ENCODE measurements around the gene CLDN20.

Gene CLDN20

DNA sequence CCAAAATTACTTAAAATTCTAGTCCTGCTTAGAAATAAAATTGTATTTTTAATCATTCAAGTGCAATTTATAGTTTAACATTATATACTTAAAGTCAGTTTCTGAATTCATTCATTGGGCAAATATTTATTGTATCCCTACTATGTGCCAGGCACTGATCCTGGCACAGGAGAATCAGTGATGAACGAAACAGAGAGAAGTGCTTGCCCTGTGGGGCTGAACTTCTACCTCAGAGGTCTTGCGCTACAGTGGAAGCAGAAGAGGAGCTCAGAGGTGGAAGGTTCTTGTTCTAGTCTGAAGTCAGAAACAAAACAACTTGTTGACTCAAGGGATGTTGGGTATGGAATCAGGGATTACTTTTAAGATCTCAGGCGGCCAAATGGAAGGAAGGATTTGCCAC lies 6.0 kb downstream of the CLDN20 start:
- no peak for DNase-seq (ENCODE audit: low read depth, low spot score)

DNA sequence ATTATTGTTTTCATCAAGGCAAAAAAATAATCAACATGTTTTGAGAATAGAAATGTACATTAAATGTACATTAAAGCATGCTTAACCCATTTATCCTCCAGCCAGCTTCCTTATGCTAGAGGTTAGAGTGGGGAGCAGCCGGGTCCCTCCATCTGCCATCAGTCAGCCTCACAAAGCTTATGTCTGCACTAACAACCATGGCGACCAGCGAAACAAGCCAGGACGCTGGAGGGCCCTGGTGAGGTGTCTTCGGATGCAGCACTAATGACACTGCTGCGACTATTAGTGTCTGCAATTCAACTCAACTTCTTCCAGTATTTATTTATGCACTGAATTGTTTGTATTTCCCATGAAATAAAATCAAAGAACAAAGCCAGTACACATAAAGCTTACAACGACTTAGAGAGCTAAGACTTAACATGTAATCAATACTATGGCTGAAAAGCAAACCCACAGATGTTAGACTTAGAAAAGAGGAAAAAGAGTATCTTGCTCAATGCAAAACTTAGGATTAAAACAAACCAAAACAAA lies 6.8 kb downstream of the CLDN20 start:
- no peak for DNase-seq (ENCODE audit: low read depth, low spot score)

DNA sequence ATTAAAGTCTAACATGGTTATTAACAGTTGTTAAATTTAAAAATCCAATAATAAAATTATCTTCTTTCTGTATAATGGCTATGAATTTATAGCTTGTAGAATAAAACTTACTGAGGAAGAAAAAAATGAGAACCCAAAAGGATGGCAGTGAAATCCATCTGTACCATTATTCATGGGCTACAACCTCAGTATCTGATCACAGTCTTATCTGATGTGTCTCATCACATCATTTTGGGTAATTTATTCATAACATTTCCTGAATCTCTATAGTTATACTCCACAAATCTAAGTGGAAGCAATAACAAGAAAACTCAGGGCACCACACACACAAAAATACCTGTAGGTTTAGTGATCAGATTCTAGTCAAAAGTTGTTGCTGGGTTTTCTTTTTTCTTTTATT lies 7.3 kb downstream of the CLDN20 start:
- DNase-seq (ENCODE audit: low read depth, low spot score): no peak

DNA sequence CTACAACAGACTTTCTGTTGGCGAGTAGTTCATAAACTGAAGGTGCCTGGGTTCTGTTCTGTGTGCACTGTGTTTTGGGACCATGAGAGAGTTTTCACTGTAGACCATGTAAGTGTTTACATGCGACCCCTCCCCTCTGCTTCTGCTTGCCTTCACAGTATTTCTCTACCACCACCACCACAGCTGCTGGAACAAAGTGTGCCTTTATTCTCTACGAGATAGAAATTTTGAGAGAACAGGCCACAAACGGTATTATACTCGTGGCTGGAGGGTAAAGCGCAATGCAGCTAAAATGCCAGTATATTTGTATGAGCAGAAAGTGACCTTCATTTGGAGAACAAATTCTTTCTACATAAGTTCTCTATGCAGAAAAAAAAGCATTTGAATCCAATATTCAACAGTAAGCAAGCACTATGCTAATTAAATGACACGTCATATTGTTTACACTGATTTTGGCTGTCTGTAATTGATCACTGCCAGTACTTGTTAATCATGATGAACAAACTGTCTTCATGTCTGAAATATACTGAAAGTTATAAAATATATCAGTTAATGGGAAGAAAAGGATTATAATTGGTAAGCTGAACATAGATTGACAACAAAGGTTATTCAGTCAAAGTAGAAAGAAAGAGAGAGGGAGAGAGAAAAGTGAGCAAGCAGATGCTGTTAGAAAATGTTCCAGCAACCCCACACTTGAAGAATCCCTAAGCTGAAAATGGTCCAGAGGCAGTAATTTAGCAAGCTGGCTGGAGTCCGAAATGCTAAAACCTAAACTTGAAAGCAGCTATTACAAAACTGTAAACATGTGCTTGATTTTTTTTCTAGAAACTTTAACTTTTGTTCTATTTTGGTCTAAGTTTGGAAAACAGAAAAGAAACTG lies 8.8 kb downstream of the CLDN20 start:
- DNase-seq (ENCODE audit: low read depth, low spot score): no peak

DNA sequence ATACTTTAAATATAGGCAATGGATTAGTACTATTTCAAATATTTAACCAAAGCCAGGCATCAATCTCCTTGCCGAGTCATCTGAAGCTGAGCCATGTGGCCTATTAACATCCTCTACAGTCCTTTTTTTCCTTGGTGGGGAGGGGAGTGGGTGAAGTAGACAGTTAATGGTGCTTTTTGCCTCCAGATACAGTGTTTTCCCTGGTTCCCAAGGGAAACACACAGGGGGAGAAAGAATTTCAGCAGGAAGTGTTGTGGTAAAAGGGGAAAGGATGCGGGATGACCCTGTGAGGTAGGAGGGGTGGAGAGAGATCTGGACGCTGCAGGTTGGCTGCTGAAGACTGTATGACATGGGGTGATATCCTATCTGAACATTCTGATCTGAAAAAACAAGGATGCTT lies 9.6 kb downstream of the CLDN20 start:
- DNase-seq (ENCODE audit: low read depth, low spot score): peak; percentile 95

DNA sequence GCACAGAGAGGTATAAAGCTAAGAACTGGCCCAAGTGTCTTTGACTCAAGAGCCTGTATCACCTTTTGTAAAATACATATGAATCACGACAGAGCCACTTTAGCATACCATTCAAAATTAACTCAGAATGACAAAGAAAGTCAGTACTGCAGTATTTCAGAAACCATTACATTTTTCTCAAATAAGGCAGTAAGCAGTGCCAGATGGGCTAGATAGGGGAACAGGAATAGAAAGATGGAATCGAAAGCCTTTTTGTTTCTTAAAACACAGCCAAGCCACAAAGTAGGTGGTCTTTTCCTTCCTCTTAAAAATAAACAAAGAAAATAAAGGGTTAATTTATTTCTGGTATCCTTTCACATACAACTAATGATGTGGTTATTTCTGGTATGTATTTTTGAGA lies 10.3 kb downstream of the CLDN20 start:
- no peak for DNase-seq (ENCODE audit: low read depth, low spot score)

DNA sequence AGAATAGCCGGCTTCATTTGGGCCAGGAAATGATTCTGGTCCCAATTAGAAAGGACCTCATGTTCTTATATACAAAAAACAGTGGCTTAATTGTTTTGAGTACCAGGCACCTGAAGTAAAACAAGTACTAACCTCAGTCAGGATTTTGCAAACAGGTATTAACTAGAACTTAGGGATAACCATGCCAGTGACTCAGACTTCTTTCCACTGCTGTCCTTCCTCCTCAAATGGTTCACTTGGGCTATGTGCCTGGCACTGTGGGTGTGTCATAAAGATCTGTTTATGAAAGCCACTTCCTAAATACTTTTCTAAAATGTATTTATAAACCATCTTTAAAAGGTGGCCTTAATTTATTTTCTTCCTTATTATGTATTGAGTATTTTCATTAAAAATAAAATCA lies 10.7 kb downstream of the CLDN20 start:
- no peak for DNase-seq (ENCODE audit: low read depth, low spot score)

DNA sequence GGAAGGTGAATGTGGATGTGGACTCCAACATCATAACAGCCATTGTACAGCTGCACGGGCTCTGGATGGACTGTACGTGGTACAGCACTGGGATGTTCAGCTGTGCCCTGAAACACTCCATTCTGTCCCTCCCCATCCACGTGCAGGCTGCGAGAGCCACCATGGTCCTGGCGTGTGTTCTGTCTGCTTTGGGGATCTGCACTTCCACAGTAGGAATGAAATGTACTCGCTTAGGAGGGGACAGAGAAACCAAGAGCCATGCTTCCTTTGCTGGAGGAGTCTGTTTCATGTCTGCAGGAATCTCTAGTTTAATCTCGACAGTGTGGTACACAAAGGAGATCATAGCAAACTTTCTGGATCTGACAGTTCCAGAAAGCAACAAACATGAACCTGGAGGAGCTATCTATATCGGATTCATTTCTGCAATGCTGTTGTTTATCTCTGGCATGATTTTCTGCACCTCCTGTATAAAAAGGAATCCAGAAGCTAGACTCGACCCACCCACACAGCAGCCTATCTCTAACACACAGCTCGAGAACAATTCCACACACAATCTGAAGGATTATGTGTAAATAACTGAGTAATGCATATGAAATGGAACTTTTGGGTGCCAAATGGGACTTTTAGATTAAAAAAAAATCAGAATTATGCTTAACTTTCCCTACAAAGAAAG lies 12.1 kb downstream of the CLDN20 start:
- no peak for DNase-seq (ENCODE audit: low read depth, low spot score)

DNA sequence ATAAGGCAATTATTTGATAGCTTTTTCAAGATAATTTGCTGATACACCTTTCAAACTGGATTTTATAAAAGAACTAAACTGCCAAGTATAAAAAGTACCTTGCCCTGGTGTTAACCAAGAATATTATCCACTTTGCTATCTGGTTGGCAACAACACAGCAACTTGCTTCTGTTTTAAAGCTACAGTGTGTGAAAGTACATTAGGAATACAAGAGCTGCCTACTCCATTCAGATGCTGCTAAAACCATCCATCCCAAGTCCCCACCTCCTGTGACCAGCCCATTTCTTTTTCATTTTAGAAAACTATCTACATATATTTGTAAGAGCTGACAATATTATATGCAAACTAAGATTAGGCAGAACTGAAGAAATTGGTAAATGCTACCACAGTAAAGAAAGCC lies 12.8 kb downstream of the CLDN20 start:
- DNase-seq (ENCODE audit: low read depth, low spot score): no peak

DNA sequence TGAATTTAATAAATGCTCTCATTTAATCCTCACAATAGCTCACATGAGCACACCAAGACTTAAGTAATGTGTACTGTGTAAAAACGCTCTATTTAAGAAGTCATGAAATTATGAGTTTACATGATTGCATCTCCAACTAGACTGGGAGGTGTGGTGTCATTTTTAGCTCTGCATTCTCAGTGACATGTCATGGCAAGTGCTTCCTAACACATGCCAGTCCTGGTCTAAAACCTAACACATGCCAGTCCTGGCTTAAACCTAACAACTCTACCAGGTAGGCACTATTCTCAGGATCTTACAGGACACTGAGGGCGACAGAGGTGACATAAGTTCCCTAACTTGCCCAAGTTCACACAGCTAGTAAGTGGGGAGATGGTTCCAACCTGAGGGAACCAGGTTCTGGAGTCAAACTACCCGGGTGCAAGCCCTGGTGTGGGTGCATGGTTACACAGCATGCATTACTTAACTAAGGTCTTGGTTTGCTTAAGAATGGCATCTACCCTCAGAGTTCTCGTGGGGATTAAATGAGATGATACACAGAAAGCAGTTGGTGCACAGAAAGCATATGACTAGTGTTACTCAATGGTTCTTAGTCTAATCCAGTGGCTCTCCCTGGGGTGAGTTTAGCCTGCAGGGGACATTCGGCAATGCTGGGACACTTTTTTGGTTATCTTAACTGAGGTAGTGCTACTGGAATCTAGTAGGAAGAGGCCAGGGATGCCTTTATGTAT lies 14.7 kb downstream of the CLDN20 start:
- no peak for DNase-seq (ENCODE audit: low read depth, low spot score)

DNA sequence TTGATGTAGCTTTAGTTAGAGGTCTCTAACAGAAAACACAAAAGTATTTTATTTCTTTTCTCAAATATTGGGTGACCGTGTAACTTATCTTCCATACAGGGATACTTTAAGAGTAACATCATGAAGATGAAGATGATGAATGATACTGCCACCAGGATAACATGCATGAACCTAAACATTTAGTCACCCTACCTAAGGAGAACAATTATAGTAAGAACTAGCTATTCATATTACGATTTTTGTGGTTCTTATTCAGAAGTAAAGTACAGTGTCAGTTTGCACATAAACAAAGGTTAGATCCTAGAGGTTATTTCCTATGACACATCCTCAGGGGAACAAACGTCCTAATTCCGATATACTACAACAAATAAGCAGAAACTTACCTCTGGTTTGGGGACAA lies 21.0 kb downstream of the CLDN20 start:
- no peak for DNase-seq (ENCODE audit: low read depth, low spot score)

DNA sequence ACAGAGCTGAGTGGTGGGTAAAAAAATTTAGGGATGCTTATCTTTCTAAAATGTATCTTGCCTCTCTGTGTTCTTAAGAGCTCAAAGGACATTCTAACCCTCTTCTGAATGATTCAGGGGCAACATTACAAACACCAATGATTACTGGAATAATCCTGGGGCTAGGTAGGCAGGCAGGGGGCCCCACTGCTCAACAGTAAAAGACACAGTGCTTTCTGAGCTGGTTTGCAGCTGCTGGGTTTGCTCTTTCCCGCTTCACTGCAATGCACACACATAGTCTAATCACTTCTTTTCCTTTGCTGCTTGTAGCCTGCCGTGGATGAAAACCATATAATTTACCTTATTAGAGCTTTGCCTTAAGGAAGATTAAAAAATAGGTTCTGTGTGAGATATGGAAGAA lies 23.9 kb downstream of the CLDN20 start:
- DNase-seq (ENCODE audit: low read depth, low spot score): no peak

DNA sequence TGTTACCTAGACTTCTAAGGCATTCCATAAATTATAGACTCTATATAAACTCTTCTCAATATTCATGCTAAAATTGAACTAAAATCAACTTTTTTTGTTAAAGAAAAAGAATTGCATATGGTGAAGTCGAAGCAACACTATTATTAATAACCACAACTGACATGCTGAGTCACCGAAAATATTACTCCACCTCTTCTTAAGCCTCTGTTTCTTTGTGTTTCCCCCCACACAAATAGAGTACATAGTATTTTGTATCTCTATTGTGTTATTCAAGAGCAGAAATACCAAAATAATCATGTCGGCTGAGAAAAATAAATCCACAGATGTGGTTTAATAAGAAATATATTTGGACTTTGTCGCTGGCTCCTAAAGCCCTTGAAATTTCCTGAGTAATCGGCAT lies 26.7 kb downstream of the CLDN20 start:
- DNase-seq (ENCODE audit: low read depth, low spot score): no peak

DNA sequence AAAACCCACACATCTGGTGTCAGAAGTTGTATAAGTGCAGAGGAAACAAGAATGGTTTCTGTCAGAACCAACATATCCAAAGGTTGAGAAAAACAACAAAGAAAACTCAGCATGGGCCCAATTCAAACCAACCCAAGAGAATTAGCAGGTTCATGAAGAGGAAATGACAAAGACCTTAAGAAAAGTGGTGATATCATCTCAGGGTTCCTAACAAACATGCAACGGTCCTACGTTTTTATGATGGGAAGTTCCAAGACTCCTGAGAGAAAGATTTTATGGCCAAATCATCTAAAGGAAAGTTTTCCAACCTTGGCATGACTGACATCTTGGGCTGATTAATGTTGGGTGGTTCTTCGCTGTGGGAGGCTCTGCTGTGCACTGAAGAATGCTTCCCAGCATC lies 27.5 kb downstream of the CLDN20 start:
- no peak for DNase-seq (ENCODE audit: low read depth, low spot score)

DNA sequence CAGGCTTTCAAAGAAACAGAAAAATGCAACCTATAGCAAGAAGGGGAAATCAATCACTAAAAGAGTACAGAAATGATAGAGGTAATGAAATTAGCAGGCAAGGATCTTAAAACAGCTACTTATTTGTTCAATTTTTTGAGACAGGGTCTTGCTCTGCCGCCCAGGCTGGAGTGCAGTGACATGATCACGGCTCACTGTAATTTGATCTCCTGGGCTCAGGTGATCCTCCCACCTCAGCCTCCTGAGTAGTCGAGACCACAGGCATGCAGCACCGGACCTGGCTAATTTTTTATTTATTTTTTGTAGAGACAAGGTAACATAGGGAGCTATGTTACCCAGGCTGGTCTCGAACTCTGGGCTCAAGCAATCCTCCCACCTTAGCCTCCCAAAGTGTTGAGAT lies 28.9 kb downstream of the CLDN20 start:
- no peak for DNase-seq (ENCODE audit: low read depth, low spot score)

DNA sequence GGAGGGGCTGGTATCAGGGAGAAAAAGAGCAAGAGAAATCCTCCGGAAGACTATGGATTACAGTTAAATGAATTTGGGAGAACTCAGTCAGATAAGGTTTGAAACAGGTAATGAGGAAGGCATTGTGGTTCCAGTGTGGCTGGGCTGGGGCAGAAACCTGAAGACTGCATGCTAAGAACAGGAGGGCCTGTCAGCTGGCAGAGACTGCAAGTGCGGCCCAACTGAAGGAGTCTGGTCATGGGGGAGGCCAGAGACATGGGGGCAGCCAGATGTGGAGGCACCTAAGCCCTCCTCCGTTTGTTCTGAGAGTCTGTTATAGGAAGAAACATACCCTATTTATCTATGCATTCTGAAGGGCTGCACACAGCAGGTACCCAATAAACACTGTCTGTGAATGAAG lies 33.9 kb downstream of the CLDN20 start:
- DNase-seq (ENCODE audit: low read depth, low spot score): no peak

DNA sequence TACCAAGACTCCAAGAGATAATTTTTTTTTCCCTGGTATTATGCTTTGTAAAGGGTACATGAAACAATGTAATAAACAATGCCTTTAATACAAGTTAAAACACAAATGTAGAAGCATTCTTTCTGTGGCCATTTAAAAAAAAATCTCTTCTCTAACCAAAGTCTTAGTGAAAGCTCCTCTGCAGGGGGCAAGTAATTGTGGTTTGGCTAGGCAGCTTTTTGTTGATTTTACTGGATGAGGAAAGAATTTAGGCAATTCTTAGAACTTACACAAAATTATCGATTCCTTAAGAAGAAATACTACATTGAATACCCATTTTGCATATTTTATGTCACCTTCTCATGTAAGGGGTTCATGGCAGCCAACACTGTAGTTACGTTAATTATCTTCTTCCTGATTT lies 38.1 kb downstream of the CLDN20 start:
- DNase-seq (ENCODE audit: low read depth, low spot score): peak; percentile 62

DNA sequence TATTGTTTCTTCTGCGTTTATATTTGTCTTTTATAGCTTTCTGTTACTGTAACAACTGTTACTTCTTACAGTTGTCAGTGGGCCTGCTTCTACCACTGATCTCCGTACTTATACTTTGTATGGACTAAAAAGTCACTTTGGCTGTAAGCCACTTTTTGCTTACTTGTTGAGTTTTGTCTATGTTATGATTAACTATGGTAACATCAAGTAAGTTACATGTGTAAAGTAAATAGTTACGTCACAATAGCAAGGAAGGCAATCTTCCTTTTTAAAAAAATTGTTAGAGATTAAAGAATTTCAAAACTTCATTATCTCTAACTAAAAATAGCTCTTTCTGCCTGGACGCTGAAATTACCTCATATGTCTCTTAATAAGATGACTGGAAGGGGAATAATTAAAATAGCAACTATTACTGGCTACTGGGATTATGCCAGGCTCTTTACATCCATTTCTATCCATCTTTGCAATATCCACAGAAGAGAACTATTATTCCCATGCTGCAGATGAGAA lies 39.6 kb downstream of the CLDN20 start:
- no peak for DNase-seq (ENCODE audit: low read depth, low spot score)

DNA sequence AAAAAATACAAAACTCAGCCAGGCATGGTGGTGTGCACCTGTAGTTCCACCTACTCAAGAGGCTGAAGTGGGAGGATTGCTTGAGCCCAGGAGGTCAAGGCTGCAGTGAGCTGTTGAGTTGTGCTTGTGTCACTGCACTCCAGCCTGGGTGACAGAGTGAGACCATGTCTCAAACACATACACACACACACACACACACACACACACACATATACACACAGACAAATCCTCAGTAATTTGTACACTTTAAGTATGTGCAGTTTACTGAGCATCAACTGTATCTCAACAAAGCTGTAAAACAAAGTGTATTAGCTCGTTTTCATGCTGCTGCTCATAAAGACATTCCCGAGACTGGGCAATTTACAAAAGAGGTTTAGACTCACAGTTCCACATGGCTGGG lies 43.1 kb downstream of the CLDN20 start:
- no peak for DNase-seq (ENCODE audit: low read depth, low spot score)

DNA sequence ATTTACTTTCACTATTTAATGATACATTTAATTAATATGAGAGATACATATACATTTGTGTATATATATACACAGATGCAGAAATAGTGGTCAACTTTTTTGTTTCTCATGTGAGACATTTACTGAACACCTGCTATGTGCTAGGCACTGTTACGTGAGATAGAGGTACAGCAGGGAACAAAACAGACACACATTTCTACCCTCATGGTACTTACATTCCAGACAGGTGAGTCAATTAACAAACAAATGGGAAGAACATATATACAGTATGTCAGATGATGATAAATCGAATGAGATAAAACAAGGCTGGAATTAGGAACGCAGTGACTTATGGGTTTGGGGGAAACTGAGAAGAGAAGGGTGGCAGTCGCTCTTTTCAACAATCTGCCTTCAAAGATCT lies 45.3 kb downstream of the CLDN20 start:
- DNase-seq (ENCODE audit: low read depth, low spot score): no peak

DNA sequence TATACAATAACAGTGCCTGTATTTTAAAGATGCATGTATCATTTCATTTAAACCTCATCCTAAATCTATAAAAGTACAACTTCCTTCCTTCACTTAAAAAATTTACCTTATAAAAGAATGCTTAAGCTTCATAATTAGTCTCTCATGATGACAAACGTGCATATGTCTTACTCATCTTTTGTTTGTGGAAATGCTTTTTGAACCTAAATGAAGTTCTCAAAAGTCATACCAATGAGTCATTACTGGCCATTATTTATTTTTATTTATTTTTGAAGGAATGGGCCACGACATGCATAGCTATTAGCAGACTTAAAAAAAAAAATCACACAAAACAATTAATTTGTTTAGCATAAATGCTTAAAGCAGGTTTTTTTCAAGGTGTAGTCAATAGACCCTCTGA lies 46.8 kb downstream of the CLDN20 start:
- no peak for DNase-seq (ENCODE audit: low read depth, low spot score)

DNA sequence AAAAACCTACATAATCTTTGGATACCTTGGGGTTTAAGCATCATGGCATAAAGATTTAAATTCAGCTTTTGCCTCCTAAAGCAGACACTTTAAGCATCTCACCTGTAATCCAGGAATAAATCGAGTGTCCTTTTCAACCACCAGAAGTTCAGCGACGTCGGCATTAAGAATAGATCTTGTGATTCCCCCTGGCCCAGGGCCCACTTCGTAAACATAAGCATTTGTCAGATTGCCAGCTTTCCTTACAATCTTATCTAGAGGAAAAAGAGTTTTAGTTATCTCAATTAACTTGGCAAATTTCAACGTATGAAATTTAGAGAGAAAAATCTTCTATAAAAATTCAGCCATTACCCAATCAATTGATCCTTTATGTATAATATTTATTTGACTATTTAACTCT lies 47.3 kb downstream of the CLDN20 start:
- no peak for DNase-seq (ENCODE audit: low read depth, low spot score)
